ENCODE results near the gene SMAP1.

Gene SMAP1

DNA sequence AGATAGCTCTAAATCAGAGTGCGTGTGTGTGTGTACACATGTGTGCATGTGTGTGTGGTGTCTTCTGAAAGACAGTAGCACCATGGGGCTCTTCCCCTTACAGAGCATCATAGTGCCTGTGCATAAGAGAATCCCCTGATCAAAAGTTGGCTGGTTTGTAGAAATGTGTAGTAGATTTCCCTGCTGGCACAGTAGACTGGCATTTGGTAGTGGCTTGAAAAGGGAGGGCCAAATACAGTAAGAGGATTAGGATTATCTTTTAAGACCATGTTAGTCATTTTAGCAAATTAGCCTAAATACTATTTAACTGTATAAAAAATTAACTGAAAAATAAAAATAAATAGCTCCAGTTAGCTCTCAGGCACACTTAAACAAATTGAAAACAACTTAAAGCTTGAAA lies 176.6 kb downstream of the SMAP1 start:
- DNase-seq = no peak

DNA sequence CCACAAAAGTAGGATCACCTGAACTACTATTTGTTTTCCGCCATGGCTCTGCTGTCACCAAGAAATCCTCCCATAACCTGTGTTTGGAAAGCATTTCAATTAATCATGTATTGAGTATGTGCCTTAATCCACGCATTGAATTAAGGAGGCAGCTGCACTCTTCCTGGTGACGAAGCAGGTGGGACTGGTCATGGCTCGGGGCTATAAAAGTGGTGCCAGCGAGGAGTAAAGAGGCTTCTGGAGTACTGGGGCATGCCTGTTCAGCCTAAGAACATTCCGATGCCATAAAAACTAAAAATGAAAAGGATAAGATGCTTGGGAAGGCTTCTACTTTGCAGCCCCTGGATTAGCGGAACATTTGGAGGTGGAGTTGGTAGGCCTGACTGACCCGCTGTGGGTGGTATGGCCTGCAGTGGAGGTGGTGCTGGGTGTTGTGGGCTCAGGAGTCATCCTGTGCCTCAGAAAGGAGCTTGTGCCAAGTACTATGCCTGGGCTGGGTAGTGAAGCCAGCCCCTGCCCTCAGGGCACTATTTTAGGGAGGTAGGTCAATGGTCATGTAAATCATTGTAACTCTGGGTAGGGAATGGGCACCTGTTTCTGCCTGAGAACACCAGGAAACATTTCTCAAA lies 178.6 kb downstream of the SMAP1 start:
- no peak for DNase-seq

DNA sequence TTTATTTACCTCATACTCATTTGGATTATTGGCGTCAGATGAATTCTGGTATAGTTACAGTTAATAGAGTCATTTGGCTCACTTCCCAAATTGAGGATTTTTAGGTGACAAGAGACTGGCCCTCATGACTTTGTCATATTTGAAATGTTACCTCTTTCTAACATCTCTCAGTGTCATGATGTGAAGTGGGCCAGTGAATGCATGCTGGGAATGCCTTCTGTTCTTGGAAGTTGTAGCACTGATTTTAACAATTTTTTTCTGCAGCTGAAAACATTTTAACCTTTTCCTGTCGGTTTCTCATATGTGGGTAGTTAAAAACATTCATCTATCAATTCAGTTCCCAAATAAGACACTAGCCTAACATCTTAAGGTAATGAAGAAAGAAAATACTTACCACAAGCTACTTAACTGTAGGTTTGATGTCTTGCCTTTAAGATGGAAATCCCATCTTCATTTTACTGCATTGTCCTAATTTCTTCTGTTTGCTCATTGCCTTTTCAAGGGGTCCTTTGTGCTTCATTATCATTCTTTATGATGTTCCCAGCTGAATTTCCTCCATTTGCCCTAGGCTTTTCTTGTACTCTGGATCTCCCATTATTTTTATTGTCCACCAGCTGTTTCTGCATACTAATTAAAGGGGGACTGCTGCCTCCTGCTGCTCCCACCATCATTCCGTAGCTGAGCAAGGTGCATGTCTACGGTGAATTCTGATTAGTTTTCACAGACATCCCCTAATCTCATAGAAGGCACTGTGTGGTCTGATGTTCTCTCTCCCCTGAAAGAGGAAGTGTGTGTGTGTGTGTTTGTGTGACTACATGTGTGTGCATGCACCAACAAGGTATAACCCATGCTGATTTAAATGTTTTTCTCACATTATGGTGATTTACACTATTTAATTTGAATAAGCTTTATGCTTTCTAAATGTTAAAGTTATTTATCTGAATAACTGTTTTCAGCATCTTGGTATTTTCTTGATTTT lies 179.7 kb downstream of the SMAP1 start:
- no peak for DNase-seq

DNA sequence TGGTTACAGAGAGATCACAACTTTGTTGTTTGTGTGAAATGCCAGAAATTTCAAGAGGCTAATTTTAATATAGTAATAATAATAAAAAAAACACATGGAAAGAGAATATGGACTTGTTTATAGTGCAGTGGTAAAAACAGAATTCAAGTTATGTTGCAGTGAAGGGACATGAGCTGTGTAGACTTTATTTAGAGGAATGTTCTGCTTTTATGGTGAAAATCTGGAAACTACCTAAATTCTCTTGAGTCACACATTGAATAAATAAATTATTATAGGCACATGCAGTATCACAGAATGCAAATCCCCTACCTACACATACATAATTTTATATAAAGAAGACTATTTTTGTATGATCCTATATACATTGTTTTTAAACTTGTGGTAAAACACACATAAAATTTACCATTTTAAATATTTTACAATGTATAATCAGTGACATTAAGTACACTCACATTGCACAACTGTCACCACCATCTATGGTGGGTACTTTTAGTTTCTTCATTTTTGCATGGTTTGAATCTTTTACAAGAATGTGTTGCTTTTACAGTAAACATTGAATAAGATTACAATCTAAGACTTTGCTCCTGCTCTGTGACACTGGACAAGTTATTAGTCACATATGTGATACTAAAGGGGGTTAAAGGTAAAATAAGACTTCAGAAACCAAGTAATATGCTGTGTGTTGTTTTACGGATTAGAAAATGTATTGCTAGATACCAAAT lies 181.8 kb downstream of the SMAP1 start:
- DNase-seq = no peak

DNA sequence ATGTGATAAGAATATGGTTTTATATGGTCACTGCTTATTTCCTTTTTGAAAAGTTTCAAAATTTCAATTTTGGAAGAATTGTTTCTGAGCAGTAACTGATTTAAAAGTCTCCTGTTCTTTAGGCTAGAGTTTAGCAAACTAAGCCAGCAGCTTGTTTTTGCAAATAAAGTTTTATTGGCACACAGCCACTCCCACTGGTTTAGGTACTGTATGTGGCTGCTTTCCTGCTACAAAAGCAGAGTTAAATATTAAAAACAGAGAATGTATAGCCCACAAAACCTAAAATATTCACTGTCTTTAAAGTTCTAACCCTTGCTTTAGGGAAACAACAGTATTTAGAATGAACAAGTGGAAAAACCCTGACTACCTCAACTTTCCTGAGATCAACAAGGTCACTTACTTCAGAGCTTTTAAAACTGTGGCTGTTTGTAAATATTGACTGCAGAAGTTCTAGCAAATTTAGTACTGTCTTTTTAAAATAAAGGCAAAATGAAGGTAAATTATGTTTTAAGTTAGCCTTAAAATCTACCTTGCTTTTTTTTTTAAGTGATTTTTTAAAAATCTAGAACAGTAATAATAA lies 185.1 kb downstream of the SMAP1 start:
- DNase-seq = no peak

DNA sequence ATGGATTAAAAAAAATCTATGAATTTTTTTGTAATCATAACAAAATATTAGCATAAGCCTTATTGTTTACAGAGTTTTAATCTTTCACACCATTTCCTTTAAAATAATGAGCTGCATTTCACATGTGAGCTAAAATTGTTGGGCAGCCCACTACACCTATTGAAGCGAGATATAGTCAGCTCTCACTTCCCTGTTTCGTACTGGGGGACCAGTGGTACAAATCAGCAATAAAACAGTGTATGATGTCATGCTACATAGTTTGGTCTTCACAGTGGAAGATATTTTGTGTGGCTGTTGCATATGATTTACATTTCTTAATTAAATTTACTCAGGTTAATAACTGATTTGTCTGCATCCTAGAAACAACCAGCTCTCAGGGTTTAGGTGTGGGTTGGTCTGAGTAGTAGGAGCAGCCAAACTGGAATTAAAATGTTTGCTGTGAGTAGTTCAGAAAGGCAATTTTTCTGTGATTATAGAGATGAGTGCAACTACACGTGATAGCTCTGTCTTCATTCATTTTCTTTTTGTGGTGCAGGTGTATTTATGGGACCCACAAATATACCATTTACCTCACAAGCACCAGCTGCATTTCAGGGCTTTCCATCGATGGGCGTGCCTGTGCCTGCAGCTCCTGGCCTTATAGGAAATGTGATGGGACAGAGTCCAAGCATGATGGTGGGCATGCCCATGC lies 189.8 kb downstream of the SMAP1 start:
- no peak for DNase-seq

DNA sequence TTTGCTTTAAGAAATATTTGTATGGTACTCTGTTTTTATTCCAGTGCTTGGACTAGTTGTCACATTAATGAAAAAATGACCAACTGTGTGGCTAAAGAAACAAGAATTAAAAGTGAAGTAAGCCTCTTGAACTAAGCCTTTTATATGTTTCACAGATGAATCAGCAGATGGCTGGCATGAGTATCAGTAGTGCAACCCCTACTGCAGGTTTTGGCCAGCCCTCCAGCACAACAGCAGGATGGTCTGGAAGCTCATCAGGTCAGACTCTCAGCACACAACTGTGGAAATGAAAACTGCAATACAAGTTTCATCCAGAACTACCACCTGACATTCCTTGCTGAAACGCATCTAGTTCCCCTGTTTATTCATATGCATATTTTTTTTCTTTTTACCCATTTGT lies 192.4 kb downstream of the SMAP1 start:
- DNase-seq = no peak

DNA sequence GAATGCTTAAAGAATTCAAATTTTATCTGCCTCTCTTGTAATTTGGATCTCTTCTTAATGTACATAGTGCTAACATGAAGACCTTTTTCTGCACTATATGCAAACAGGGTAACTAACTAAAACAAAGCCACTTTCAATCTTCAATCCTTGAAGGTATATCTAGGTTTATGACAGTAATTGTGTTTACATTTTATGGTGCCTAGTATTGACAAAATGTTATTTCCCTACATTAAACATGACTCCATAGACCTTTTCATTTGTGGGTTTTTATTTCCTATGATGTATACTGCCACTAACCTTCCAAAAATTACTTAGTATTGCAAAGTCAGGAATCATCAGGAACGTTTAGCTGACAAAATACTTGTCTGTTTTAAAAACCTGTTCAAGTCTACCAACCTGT lies 193.2 kb downstream of the SMAP1 start:
- DNase-seq = no peak

DNA sequence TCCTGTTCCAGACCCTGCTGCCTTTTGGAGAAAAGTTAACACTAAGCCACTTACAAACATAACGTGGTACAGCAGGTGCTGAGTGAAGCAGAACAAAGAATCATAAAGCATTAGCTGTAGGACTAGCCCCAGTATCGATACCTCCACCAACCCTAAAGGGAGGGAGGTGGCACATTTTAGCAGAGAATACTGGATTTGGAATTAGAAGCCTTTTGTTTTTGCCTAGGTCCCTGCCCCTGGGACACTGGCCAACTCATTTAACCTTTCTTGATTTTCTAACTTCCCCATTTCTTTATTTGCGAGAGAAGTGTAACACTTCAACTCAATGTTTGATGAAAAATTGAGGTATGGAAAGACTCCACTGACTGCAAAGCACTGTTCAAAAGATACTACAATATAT lies 195.7 kb downstream of the SMAP1 start:
- no peak for DNase-seq

DNA sequence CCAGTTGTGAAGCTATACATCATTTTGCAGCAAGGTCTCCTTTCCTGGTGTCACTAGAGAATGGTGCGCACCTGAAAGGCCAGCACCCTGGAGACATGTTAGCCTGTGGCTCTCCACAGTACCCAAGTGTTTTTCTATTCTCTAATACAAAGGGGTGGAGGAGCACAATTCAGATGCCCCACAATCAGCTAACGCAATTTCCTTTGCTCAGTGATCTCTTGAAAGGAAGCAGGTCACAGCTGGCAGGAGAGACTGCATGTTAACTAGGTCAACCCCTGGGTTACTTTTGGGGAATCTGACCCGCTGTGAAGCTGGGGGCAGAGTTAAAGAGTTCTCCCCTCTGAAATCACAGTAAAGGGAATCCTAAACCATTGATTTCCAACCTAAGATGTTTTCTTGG lies 196.7 kb downstream of the SMAP1 start:
- DNase-seq = no peak

DNA sequence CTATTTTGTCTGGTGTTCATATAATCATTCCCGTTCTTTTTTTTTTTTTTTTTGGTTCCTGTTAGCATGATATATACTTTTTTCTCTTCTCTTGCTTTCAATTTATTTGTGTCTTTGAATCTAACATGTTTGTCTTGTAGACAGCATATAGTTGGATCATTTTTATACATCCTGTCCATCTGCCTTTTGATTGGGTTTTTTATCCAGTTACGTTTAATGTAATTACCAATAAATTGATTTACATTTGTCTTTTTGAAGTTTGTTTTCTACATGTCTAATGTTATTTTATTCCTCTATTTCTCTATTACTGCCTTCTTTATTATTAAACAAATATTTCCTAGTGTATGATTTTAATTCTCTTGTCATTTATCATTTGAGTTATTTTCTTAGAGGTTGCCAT lies 204.8 kb downstream of the SMAP1 start:
- DNase-seq = no peak

DNA sequence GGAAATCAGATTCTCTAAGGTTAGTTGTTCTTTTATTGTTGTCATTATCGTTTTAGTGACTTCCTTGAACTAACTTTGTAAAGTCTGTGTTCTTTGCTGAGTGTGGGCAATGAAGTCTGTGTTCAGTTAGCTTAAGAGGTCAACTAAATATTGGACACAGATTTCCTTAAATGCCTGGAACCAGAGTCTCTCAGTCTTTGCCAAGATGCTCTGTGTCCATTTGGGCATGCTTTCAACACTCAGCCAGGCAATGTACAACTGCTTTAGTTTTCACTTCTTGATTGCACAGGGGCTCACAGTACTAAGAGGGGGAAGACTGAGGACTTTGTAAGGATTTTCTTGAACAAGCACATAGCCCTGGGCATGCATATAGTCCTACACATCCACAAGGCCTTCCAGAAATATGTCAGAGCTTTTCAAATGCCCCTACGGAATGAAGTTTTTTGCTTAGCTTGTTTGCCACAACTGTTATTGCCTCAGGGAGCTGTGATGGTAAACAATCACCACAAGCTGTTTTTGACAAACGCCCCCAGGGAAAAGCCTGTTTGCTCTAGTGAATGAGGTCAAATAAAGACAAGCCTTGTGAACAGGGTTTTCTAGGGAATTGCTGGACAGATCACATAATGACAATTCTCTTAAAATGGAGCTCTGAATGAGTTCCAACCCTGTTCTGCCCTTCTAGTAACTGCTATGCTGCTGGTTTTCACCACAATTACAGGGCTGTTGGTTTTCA lies 206.7 kb downstream of the SMAP1 start:
- no peak for DNase-seq

DNA sequence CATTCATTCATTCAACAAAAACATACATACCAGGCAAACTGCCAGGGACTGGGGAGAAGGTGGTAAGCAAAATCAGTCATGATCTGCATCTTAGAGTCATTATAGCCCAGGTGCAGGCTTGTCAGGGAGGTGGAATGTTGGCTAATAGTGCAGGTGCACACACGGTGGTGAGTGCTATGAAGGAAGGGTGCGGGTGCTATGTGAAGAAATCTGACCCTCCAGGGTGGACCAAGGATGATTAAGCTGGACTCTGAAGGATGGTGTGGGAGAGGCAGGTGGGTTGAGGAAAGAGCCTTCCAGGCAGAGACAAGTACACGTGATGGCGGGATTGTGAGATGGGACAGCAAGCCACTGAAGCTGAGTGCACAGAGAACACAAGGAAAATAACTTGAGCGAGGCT lies 211.8 kb downstream of the SMAP1 start:
- no peak for DNase-seq

DNA sequence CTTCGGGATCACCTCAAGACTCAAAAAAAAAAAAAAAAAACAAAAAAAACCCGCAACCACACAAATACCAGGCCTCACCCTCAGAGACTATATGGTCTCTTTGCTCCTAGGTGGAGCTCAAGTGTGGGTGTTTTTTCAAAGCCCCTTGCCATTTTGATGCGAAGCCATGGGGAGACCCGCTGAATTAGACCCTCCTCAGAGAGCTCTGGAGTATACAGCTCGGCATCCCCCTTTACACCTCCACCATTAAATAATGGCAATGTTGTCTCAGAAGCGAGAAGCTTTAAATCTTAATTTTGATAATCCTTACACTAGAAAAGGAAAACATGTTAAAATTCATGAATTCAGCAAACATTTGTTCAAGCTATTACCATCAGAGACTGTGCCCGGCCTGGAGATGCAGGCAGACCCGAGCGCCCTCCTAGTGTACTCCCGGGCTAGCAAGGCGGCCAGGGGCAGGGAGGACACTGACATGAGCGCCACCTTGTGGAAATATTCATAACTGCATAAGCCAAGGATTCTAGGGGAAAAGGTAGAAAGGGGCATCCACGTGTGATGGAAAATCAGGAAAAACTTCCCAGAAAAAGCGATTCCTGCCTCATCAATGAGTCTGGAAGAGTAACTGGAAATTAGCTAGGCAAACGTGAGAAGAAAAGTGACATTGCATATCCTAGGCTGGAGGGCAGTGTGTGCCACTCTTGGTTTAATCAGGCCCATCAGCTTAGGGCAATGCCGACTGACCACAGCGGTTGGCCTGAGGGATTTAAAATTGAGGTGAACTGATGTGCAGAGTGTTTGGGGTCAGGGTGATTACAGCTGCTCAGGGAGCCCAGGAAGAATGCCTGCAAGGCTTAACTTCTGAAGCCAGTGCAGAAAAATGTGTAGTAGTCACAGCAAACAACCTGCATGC lies 216.6 kb downstream of the SMAP1 start:
- DNase-seq = peak; percentile 31

DNA sequence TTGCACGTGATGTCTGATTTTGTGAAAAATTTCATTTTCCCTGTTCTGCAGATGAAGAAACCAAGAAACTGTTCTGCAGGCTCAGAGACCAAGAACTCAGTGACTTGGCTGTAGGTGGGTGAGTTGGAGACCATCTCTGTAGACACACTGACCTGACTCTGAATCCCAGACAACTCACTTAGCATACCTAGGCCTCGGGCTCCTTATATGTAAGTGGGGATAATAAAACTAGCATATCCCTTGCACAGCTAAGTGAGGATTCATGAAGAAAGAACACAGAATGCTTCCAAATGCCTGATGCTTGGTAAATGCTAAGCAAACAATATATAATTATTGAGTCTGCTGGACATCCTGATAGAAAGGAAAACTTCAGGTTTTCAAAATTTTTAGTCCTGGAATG lies 218.4 kb downstream of the SMAP1 start:
- DNase-seq = no peak

DNA sequence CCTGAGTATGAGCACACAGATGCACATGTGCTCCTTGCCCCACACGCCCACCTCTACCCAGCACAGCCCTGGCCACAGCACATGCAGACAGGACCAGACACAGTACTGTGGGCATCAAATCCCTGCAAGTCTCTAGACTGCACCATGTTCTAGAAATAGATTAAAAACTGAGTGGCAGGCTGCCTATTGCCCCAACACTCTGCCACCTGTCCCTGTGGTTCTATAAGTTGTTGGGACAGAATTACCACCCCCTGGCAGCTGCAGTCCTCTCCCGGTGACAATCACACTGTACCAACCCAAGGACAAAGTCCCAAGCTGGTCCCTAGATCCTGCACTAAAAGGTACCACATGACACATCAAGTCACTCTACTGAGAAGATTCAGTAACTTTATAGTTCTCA lies 219.0 kb downstream of the SMAP1 start:
- DNase-seq = no peak

DNA sequence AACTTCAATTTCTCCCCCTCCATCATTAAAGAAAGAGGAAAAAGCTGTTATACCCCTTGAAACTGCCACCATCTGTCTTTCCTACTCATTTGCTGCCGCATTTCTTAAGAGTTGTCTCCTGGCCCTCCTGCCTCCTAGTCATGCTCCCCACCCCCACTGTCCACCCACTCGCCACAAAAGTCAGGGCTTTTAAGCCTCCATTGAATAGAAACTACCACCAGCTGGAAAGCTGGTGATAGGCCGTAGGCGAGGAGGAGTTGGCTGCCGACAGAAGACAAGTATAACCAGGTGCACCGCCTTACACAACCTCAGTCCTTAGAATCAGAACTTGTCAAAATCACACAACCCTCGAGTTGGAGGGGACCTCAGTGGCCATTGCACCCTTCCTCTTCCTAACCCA lies 221.6 kb downstream of the SMAP1 start:
- DNase-seq = no peak

DNA sequence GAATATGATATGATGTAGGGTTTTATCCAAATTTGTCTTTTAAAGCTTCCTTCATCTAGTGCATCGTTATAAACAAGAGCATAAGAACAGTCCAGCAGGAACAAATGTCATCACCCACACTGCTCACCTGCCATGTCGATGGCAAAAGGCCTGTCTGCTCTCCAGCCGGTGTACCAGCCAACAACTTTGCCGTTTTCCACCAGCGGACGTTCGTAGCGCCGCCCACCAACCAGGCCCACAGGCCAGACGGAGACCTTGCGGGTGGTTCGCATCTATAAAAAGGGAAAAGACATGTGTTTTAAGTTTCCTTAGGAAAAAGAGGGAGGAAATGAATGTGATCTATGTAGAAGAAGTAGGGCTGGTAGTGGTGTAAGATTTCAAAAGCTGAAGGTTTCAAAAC lies 226.3 kb downstream of the SMAP1 start:
- DNase-seq = no peak

DNA sequence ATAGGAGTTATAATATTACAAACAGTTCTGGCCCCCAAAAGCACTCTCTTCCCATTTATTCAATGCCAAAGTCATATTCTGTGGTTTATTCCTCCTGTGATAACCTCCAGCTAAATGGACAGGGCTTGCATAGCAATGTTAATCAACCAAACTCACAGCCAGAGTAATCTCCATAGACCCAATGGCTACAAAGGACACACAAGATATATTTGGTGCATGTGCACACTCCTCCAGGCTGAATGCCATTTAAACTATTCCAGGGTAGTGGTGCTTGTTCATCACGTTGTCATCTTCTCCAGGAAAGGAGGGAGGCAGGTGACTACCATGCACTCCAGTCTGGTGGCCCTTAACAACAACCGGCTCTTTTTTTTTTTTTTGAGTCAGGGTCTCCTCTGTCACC lies 232.4 kb downstream of the SMAP1 start:
- DNase-seq = no peak

DNA sequence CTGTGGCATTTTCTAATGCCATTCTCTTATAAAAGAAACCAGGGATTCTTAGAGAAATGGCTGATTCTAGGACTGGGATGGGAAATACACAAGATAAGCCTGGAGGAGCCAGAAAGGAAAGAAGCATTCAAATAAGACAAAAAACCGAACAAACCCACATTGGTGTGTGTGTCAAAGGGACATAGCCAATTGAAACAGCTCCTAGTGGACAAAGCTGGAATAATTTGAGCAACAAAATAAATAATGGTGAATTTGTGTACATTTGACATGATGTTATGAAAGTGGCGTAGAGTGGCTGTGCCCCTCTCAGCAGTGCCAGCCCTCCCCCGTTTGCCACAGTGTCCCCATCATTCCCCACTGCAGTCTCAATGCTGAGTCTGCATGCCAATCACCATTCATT lies 233.6 kb downstream of the SMAP1 start:
- no peak for DNase-seq
